DMS153 treated with DMSO at 0.1 percent for 48 hours (cell line): ENCODE measurements around the gene GPC6.
A peak's percentile ranks its signal among the peaks of the same experiment; 100 is the strongest.
"Not testable (repeated sequence)": the region's sequence is repeated elsewhere in the genome, so short reads cannot be mapped to it uniquely, and the experiment has no call there.

Experiments
- DNase-seq: peaks from one replicate; lab custom pipeline; 2025; ENCODE audit not compliant: unreplicated experiment; lab: John Stamatoyannopoulos, UW

GPC6 gene

DNA sequence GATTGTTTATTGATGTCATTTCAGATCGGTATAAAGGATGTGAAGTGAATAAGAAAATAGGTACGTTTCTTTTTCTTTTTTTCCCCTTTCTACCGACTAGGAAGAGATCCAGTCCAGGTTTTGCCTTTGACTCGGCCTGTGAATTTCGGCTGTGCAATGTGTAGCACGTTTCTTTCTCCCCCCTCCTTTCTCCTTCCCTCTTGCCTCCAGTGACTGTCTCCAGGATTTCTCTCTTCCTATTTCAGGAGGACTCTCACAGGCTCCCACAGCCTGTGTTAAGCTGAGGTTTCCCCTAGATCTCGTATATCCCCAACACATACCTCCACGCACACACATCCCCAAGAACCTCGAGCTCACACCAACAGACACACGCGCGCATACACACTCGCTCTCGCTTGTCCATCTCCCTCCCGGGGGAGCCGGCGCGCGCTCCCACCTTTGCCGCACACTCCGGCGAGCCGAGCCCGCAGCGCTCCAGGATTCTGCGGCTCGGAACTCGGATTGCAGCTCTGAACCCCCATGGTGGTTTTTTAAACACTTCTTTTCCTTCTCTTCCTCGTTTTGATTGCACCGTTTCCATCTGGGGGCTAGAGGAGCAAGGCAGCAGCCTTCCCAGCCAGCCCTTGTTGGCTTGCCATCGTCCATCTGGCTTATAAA lies at the start of gene GPC6:
TSS of gene GPC6 (plus strand) at position 185 of the 657 bp plus-strand sequence.
- peak; percentile 89 for DNase-seq

DNA sequence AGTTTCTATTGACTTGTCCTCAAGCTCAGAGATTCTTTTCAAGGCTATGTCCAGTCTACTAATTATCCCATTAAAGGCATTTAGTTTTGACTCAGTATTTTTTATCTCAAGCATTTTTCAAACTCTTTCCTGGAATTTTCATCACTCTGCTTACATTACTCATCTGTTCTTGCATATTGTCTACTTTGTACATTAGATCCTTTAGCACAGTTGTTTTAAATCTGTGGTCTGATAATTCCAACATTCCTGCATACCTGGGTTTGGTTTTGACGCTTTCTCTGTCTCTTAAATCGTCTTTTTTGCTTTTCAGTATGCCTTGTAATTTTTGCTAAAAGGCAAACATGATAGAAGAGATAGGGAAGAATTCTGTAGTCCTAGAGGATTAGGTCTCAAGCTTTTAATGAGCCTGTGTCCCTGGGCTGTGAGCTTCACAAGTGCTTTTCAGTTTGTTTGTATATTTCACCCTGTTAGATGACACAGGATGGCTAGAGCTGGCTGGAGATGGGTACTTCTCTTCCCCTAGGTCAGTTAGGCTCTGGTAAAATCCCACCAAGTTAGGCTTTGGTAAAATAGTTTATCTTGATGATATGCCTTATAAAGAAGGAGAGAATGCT lies 46.1 kb upstream of the GPC6 start:
- no peak for DNase-seq

DNA sequence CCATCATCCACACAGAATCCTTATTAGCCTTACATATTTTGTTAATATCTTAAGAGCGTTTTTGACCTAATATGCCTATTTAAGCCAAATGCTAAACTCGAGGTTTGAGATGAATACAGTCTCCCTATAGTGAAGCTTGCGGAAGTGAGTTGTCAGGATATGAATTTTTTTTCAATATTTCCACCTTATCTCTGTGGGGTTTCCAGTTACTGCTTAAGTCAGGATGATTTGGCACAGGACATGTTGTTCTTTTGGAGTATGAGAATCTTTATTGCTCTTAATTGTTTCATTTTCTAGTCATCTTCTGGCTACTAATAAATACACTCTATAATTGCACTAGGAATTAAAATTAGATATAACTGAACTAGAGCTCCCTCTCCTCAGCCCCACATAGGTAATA lies 44.2 kb upstream of the GPC6 start:
- no peak for DNase-seq

DNA sequence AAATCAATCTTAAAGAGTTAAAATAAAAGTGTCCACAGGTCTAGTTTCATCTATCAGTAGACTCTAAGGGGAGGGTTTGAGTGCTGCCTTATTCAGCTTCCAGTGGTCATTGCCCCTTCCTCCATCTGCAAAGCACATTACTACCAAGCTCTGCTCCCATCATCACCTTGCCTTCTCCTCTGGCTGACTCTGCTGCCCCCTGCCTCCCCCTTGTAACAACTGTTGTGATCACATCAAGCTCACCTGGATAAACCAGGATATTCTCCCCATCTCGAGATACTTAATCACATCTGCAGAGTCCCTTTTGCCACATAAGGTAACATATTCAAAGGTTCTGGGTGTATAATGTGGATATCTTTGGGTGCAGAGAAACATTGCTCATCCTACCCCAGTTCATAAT lies 43.3 kb upstream of the GPC6 start:
- no peak for DNase-seq

DNA sequence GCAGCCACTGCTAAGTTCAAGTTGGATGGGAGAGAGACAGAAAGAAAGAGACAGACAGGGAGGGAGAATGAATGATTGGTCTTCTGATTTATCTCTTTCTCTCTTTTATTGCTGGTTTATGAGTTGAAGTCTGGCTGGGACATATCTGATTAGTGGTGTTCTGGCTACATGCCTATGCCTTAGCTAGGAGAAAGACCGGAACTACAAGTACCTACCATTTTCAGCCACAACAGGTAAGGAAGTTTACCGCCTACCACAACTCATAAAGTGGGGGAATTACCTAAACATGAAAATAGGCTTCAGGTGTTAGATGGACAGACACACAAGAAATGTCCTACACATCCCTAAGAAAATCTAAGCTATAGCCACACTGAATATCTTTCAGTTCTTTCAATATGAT lies 36.6 kb upstream of the GPC6 start:
- no peak for DNase-seq

DNA sequence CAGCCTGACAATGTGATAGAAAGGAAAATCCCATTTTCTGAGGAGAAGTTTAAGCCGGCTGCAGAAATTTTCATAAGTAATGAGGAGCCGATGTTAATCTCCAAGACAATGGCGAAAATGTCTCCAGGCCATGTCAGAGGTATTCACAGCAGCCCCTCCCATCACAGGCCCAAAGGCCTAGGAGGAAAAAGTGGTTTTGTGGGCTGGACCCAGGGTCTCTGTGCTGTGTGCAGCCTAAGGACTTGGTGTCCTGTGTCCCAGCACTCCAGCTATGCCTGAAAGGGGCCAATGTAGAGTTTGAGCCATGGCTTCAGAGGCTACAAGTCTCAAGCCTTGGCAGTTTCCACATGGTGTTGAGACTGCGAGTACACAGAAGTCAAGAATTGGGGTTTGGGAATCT lies 32.9 kb upstream of the GPC6 start:
- DNase-seq: no peak

DNA sequence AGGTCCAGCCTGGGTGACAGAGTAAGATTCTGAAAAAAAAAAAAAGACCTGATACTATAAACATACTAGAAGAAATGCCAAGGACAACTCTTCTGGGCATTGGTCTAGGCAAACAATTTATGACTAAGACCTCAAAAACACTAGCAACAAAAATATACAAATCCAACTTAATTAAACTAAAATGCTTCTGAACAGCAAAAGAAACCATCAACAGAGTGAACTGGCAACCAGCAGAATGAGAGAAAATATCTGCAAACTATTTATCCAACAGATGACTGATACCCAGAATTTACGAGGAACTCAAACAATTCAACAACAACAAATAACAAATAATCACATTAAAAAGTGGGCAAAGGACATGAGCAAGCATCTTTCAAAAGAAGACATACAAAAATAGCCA lies 26.8 kb upstream of the GPC6 start:
- no peak for DNase-seq

DNA sequence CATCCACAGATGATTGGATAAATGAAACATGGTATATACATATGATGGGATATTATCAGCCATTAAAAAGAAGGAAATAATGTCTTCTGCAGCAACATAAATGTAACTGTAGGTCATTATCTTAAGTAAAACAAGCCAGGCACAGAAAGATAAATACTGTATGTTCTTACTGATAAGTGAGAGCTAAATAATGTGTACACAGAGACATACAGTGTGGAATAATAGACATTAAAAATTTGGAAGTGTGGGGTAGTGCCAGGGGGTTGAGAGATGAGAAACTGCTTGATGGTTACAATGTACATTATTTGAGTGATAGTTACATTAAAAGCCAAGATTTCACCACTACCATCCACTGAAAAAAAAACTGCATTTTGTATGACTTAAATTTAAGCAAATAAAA lies 26.0 kb upstream of the GPC6 start:
- DNase-seq: no peak

DNA sequence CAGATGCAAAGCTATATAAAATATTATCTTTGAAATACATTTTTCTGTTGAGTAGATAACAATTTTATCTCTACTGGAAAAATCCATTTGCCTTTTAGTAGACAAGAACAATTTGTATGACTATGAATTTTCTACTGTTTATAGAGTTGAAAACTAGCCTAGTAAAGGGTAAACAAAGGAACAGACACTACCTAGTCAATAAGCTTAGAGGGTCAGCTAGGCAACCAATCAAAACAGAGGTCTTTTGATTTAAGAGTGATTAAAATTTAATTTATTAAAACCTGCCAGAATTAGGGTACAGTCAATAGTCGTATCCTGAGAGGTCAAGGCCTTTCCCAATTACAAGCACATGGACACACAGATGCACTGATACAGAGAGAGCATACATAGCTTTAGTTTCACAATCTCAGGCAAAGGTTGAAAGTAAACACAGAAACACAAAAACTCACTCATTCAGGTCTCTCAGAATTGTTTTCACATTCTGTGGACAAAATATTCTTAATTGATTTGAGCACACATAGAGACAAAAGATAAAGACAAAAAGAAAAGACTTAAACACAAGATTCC lies 24.5 kb upstream of the GPC6 start:
- no peak for DNase-seq

DNA sequence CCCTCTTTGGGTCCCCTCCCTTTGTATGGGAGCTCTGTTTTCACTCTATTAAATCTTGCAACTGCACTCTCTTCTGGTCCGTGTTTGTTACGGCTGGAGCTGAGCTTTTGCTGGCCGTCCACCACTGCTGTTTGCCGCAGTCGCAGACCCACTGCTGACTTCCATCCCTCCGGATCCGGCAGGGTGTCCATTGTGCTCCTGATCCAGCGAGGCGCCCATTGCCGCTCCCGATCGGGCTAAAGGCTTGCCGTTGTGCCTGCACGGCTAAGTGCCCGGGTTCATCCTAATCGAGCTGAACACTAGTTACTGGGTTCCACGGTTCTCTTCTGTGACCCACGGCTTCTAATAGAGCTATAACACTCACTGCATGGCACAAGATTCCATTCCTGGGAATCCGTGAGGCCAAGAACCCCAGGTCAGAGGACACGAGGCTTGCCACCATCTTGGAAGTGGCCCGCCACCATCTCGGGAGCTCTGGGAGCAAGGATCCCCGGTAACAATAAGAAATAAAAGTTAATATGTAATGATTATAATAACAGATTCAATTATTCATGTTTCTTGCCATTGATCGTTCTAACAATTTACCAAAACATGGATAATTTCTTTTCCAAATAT lies 19.7 kb upstream of the GPC6 start:
- not testable (repeated sequence) for DNase-seq

DNA sequence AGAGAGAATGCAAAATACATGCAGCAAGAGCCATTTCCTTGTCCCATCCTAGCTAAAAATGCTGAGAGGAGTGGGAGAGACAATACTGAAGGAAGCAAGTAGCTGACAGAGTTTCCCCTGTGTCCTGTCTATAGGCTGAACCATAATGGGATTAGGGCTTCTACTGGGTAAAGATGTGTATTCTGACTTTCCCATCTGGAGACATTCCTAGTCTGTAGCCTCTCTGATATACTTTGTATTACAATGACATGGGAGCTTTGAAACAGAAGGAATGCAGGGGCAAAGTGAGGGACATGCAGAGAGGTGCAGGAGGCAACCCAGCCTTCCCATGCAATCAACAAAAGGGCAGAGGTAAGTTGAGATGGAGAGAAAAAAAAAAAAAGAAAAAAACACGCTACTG lies 10.5 kb upstream of the GPC6 start:
- DNase-seq: no peak

DNA sequence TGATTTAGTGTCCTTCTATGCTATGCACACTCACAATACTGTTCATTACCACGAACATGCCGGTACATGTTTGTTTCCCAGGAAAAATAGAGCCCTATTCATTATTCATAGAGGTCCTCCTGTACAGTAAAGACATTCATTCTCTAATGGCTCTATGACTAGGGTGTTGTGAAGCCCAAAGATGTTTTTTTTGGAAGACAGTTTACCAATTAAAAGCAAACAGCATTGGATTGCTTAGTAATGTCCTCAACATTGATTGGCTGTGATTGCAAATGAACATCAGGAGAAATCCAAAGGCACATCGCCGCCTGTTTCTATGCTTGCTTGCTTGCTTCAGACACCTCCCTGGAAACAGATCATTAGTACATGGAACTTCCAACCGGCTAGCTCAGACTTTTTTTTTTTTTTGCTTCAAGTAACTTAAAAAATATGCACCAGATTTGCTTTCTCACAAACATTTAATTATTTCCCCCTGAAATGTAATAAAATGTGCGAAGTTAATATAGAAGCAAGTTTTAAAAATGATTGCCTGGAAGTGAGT lies 8.8 kb upstream of the GPC6 start:
- no peak for DNase-seq

DNA sequence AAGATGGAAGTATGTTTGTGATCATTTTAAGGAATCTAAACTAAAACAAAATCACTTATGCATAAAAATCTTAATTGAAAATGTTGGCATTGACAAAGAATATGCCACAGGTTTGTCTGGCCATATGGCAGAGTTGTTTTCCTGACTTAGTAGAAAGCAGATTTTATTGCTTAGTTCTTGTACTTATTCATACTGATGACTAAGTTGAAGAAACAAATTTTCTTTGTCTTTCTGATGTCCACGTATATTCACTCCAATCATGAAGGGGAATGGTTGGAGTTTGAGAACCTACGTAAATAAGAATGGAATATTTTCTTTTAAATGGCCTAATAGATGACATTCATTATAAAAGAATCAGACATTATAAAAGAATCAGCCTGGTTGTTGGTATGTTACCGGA lies 8.0 kb upstream of the GPC6 start:
- DNase-seq: no peak

DNA sequence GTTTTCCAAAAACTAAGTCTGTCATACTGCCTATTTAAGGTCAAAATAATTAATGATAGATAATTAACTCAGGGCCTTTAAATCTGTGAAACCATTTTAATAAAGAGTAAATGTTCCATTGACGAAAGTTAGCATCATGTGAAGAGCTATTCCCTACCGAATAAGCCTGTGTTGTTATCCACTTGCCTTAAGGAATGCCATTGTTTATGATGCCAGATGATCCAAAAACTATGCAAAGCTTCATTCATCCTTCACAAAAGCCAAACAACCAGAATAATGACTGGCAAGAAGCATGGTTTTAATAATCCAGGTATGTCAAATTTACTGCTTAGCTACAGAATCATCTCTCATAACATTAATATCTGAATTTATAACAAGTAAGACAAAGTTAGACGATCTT lies 6.5 kb upstream of the GPC6 start:
- DNase-seq: no peak

DNA sequence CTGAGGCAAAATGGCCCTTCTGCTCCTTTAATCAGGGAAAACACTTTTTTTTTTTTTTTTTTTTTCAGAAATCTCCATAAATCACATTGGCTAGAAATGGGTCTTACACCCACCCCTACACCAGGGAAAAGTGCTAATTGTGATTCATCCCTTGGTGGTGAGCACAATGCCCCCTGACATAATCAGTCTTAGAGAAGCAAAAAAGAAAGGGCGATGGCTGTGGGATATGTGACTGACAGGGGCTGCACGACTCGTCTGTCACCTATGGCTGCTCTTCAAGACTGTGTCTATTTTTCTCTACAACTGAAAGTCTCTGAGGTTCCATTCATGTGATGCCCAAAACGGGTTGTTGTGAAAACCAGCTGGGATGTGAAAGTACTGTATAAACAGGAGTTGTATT lies 3.6 kb upstream of the GPC6 start:
- no peak for DNase-seq

DNA sequence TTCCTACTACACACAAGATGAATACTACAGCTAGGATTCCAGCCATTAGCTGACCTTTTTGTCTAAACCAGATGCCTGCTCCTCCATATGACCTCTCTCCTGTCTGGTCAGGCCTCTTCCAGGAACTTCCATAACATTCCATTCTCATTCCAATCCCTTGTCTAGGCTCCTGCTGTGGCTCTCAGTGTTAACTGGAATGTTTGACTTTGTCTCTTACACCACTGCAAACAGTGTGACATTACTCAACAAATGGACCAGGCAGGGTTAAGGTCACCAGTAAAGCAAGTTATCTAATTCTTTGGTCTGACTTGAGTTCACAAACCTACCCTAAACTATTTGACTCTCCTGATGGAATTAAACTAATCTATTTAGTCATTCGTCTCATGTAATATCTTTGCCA lies 2.1 kb upstream of the GPC6 start:
- DNase-seq: no peak

DNA sequence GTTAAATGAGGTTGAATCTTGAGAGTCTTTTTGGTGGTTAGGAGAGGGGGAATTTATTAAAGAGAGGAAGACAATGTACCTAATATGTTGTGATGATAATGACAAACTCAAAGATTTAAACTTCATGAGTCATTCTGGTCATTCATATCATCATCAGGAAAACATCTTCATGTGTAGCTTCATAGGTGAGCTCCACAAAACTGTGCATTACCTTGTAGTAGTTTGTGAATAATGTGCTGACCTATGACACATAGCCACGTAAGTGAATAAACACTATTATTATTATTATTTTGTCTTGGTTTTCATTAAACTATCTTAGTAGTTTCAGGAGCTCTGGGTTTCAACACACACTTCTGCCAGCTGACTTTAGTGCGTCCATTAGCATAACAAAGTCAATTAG lies 997 bp upstream of the GPC6 start:
- no peak for DNase-seq

DNA sequence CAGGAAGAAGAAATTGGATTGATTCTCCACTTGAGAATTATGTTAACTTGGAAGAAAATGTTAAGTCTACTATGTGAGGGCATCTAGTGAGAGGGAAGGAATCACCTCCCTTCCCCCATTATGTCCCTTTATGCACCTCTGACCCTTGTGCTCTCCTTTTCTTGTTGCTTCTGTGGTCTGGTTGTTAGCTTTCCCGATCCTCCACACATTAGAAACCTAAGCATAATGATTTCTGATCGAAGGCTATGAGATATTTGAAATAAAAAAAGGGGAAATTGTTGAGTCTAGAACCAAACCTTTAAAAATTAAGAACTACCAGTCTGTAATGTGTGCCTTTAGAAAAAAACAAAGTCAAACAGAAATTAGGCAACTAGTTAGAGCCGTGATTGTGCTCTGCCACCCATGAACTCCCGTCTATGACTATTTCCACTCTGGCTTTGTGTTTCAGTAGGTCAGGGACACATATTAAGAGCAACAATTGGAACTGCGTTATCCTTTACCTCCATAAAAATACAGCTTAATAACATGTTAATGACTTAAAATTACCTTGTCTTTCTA lies 463 bp upstream of the GPC6 start:
- no peak for DNase-seq

DNA sequence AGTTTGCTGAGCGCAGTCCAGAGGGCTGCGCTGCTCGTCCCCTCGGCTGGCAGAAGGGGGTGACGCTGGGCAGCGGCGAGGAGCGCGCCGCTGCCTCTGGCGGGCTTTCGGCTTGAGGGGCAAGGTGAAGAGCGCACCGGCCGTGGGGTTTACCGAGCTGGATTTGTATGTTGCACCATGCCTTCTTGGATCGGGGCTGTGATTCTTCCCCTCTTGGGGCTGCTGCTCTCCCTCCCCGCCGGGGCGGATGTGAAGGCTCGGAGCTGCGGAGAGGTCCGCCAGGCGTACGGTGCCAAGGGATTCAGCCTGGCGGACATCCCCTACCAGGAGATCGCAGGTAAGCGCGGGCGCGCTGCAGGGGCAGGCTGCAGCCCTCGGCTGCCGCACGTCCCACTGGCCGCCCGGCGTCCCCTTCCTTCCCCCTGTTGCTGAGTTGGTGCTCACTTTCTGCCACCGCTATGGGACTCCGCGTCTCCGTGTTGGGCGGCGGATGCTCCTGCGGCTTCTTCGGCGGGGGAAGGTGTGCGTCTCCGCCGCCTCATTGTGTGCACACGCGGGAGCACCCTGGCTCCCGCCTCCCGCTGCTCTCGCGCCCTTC lies 772 bp downstream of the GPC6 start:
- DNase-seq: no peak

DNA sequence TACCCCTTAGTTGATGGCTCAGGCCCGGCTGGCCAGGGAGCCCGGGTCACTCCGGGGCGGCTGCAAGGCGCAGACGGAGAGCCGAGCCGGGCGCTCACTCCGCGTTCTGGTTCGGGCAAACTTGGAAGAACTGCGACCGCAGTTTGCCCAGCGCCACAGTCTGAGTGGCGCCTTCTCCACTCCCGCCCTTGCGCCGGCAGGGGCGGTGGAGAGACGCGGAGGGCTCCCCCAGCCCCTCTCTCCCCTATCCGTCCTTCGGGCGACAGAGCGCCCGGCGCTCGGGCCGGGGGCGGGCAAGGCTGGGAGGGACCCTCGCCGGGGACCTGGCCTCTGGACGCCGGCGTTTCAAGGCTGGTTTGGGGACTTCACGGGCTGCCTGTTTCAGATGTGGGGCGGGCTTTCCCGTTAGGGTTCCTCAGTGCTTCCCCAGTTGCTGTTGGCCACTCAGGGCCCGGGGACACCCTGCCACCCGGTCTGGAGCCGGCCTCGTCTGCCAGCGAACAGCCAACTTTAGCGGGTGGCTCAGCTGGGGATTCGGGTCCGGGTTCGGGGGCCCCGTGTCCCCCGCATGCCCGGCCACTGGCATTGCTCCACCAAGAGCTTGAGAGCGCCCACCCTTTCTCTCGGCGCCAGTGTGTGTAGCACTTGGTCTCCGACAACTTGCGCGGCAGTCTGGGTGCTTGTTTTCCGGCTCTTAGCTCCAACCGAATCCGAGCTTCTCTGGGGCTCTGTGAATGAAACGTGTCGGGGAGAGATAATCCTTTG lies 1.5 kb downstream of the GPC6 start:
- peak; percentile 61 for DNase-seq

DNA sequence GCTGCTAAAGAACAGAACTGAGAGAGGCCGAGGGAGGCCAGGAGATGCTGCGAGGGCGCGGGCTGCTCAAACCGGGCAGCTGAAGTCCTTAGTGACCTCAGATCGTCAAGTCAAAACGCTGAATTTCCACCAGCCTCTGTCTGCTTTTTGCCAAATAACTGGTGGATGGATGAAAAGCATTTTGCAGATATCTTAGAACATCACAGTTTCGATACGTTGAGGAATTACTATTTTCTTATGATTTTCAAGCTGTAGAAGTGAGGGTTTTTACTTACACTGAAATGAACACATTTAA lies 2.0 kb downstream of the GPC6 start:
- DNase-seq: no peak
